MM.1S (cell line): Measurements from ENCODE around the gene C3orf18.

Experiments
- DNase-seq: peaks from one replicate; pipeline ENCODE4 v3.0.0-alpha.2; 2015
- H2AFZ ChIP-seq: fragments of 300-600 bp; sonication (generic); 2 replicates; pipeline ENCODE4 v1.6.0; 2016; ENCODE audit warnings: antibody characterized with exemption, low read length
- H3F3A ChIP-seq: fragments of 300-600 bp; sonication (generic); 2 replicates; pipeline ENCODE4 v1.6.1; 2016; ENCODE audit warnings: mild to moderate bottlenecking, antibody characterized with exemption, low read length, moderate library complexity, mixed read lengths; ENCODE audit not compliant: insufficient read depth
- H3K27ac ChIP-seq: fragments of 300-600 bp; sonication (generic); 2 replicates; pipeline ENCODE4 v1.5.1; 2016; ENCODE audit warnings: mild to moderate bottlenecking, low read length
- H3K27me3 ChIP-seq: fragments of 300-600 bp; sonication (generic); replicated peaks from 2 replicates; pipeline ENCODE4 v1.6.0; 2016; ENCODE audit warnings: low read length; ENCODE audit not compliant: insufficient read depth
- H3K36me3 ChIP-seq: fragments of 300-600 bp; sonication (generic); replicated peaks from 2 replicates; pipeline ENCODE4 v1.6.1; 2016; ENCODE audit warnings: mild to moderate bottlenecking, low read length, mixed read lengths; ENCODE audit not compliant: insufficient read depth
- H3K4me1 ChIP-seq: fragments of 300-600 bp; sonication (generic); 2 replicates; pipeline ENCODE4 v1.6.1; 2016; ENCODE audit warnings: low read length, mixed read lengths
- H3K4me2 ChIP-seq: fragments of 300-600 bp; sonication (generic); 2 replicates; pipeline ENCODE4 v1.6.0; 2016; ENCODE audit warnings: low read depth, low read length
- H3K4me3 ChIP-seq: fragments of 300-600 bp; sonication (generic); 2 replicates; pipeline ENCODE4 v1.5.1; 2016; ENCODE audit warnings: low read length, mixed read lengths
- H3K79me2 ChIP-seq: fragments of 300-600 bp; sonication (generic); 2 replicates; pipeline ENCODE4 v1.6.1; 2016; ENCODE audit warnings: mixed run types, low read length, mixed read lengths
- H3K9ac ChIP-seq: fragments of 300-600 bp; sonication (generic); 2 replicates; pipeline ENCODE4 v1.6.1; 2016; ENCODE audit warnings: low read length, mixed read lengths
- H3K9me2 ChIP-seq: fragments of 300-600 bp; sonication (generic); replicated peaks from 2 replicates; pipeline ENCODE4 v1.6.1; 2016; ENCODE audit warnings: mild to moderate bottlenecking, low read length, mixed read lengths; ENCODE audit not compliant: insufficient read depth
- H3K9me3 ChIP-seq: fragments of 300-600 bp; sonication (generic); replicated peaks from 2 replicates; pipeline ENCODE4 v1.6.1; 2016; ENCODE audit warnings: mild to moderate bottlenecking, low read length, mixed read lengths; ENCODE audit not compliant: insufficient read depth
- H4K20me1 ChIP-seq: fragments of 300-600 bp; sonication (generic); 2 replicates; pipeline ENCODE4 v1.6.1; 2016; ENCODE audit warnings: mild to moderate bottlenecking, low read length, moderate library complexity, mixed read lengths; ENCODE audit not compliant: insufficient read depth
- EZH2 ChIP-seq: fragments of 300-600 bp; sonication (generic); optimal IDR thresholded peaks from 2 replicates; pipeline ENCODE3; 2017; ENCODE audit warnings: low read depth, mild to moderate bottlenecking, antibody characterized with exemption, low read length, mixed read lengths
- EZH2phosphoT487 ChIP-seq: fragments of 300-600 bp; sonication (generic); IDR thresholded peaks from 2 replicates; pipeline ENCODE4 v1.6.1; 2018; ENCODE audit warnings: antibody characterized with exemption, low read length
- TF ChIP-seq, protein P1 (sequence below): fragments of 300-600 bp; sonication (generic); IDR thresholded peaks from 2 replicates; pipeline ENCODE4 v1.5.1; 2016; ENCODE audit warnings: antibody characterized with exemption, low read length, mixed read lengths

Gene C3orf18

DNA sequence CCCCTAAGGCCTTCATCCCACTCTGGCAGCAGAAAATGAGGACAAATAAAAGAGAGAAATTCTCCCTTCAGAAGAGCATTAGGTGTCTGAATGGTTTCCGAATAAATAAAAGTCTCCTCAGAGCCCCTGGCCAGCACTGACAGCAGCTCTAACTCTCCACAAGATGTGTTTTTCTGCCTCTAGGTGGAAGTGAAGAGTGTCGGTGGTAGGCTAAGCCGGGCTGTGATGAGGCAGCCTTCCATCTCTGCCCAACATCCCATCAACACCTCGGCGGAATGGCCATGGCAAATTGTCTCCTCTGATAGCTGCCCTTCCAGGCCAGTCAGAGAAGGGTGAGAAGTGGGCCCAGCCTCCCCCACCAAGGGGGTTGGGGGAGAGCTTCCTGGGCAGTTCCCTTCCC, 57.8 kb downstream of the C3orf18 start:
- H3K4me2 ChIP-seq: no peak overlapping the region
- no peaks in the 10 kb centered on the region for H3K9me3 ChIP-seq
- H3K27ac ChIP-seq: no peak overlapping the region
- DNase-seq: no peak
- H3K4me1 ChIP-seq: no peaks in the 10 kb centered on the region
- H3K36me3 ChIP-seq: no peaks in the 10 kb centered on the region
- no peak overlapping the region for H2AFZ ChIP-seq
- H3K9me2 ChIP-seq: no peaks in the 10 kb centered on the region
- no peaks in the 10 kb centered on the region for H3K79me2 ChIP-seq
- H3K4me3 ChIP-seq: no peak overlapping the region
- no peaks in the 10 kb centered on the region for H4K20me1 ChIP-seq
- no peaks in the 10 kb centered on the region for H3F3A ChIP-seq
- H3K27me3 ChIP-seq: peaks cover 88% of the 10 kb centered on the region
- TF ChIP-seq EZH2phosphoT487 (no peak), EZH2 (no peak)
- TF ChIP-seq, protein P1, sequence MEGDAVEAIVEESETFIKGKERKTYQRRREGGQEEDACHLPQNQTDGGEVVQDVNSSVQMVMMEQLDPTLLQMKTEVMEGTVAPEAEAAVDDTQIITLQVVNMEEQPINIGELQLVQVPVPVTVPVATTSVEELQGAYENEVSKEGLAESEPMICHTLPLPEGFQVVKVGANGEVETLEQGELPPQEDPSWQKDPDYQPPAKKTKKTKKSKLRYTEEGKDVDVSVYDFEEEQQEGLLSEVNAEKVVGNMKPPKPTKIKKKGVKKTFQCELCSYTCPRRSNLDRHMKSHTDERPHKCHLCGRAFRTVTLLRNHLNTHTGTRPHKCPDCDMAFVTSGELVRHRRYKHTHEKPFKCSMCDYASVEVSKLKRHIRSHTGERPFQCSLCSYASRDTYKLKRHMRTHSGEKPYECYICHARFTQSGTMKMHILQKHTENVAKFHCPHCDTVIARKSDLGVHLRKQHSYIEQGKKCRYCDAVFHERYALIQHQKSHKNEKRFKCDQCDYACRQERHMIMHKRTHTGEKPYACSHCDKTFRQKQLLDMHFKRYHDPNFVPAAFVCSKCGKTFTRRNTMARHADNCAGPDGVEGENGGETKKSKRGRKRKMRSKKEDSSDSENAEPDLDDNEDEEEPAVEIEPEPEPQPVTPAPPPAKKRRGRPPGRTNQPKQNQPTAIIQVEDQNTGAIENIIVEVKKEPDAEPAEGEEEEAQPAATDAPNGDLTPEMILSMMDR: no peak
- H3K9ac ChIP-seq: no peak overlapping the region

DNA sequence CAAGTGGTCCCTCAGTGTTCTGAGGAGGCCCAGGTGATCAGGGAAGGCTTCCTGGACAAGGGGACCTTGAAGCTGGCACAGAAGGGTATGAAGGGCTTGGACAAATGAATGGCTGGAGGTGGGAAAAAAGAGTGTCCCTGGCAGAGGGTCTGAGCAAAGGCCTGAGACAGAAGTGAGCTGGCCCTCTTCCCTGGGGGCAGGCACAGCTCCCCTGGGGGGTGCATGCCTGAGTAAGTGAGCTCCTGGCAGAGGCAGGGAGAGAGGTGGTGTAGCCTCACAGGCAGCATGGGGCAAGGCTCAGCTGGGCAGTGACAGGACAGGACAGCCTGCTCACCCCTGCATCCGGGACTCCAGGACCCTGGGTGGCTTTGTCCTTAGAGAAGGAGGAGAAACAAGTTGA, 58.7 kb downstream of the C3orf18 start:
- Histone ChIP-seq H3K27me3 (peaks cover 88% of the 10 kb centered on the region), H3K4me1 (no peaks in the 10 kb centered on the region), H3K27ac (no peak overlapping the region), H3K9me3 (no peaks in the 10 kb centered on the region), H4K20me1 (no peaks in the 10 kb centered on the region), H3K36me3 (no peaks in the 10 kb centered on the region), H2AFZ (no peak overlapping the region), H3K4me2 (no peak overlapping the region), H3K79me2 (no peaks in the 10 kb centered on the region), H3K9ac (no peak overlapping the region), H3K9me2 (no peaks in the 10 kb centered on the region), H3K4me3 (no peak overlapping the region), H3F3A (no peaks in the 10 kb centered on the region)
- TF ChIP-seq EZH2phosphoT487 (no peak), EZH2 (no peak)
- TF ChIP-seq, protein P1: no peak
- DNase-seq: no peak
